ENCODE measurements around the gene NACC2. TPM values are rescaled to one million over a fixed set of nuclear protein-coding genes. Genes with fewer than 3 reads are reported as not detected.

The NACC2 gene
- total RNA-seq, 2 donors from 2014 or later = 24.5 to 55.2 TPM

DNA sequence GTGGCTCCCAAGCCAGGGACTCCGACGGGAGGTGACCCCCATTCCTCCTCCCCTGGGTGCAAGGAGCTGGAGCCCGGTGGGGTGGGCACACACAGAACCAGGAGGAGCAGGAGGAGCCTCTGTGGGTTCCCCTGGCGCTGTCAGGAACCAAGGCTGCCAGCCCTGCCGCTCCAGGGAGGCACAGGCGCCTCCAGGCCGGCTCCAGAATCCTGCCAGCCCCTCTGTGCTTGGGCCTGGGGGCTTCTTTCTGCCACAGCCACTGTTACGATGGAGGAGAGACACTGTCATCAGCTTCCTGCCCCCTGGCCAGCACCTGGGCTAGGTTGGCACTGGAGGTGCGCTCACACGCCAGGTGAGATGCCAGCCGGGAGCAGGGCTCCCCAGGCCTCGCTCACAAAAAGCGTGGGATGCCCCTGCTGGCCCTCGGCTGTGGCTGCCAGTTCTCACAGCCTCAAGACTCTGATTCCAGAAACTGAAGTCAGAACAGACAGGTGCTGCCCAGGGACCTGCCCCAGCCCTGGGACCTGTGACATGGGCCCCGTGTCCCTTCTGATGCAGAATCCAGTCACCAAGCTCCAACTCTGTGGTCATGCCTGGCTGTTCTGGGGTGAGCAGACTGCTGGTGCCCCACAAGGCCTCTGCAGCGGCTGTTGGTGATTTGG lies 96.5 kb downstream of the NACC2 start:
- intact Hi-C loops (cut with DNase I) = no loop called here
- no peak for TF ChIP-seq POLR2AphosphoS5 (IDR thresholded peaks at IDR 0.05)
- TF ChIP-seq, protein P1, sequence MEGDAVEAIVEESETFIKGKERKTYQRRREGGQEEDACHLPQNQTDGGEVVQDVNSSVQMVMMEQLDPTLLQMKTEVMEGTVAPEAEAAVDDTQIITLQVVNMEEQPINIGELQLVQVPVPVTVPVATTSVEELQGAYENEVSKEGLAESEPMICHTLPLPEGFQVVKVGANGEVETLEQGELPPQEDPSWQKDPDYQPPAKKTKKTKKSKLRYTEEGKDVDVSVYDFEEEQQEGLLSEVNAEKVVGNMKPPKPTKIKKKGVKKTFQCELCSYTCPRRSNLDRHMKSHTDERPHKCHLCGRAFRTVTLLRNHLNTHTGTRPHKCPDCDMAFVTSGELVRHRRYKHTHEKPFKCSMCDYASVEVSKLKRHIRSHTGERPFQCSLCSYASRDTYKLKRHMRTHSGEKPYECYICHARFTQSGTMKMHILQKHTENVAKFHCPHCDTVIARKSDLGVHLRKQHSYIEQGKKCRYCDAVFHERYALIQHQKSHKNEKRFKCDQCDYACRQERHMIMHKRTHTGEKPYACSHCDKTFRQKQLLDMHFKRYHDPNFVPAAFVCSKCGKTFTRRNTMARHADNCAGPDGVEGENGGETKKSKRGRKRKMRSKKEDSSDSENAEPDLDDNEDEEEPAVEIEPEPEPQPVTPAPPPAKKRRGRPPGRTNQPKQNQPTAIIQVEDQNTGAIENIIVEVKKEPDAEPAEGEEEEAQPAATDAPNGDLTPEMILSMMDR (IDR thresholded peaks at IDR 0.05) = no peak
- no peak for TF ChIP-seq POLR2A (IDR thresholded peaks at IDR 0.05)
- no peak overlapping the region for H3K4me3 ChIP-seq
- no peak for DNase-seq (ENCODE audit: low spot score)
- 85% methylated on average over 16 of the region's 16 CpGs for WGBS
- no peaks in the 10 kb centered on the region for H3K27me3 ChIP-seq (replicated peaks; ENCODE audit: insufficient read depth)
- H3K27ac ChIP-seq = no peak overlapping the region
- no peaks in the 10 kb centered on the region for H3K9me3 ChIP-seq
- H3K36me3 ChIP-seq = no peaks in the 10 kb centered on the region
- no peaks in the 10 kb centered on the region for H3K4me1 ChIP-seq (replicated peaks)

DNA sequence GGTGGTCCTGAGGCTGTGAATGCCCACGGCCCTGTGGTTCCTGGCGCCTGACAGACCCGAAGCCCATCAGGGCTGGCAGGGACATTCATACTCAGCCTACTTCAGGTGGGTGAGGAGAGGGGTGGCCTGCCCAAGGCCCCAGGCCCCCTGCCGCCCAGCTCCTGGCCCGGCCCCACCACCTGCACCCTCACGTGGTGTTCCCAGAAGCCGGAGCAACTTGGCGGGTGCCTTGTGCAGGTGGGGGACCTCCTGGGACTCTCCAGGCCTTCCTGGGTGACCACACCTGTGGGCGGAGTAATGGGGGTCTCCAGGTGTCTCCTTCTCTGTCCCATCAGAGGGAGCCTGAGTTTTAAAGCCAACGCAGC lies 97.1 kb downstream of the NACC2 start:
- Histone ChIP-seq H3K9me3 (no peaks in the 10 kb centered on the region), H3K4me3 (no peak overlapping the region), H3K27me3 (replicated peaks; ENCODE audit: insufficient read depth) (no peaks in the 10 kb centered on the region), H3K36me3 (no peaks in the 10 kb centered on the region), H3K4me1 (replicated peaks) (peaks cover 4% of the 10 kb centered on the region), H3K27ac (no peak overlapping the region)
- DNase-seq (ENCODE audit: low spot score) = no peak
- intact Hi-C loops (cut with DNase I) = no loop called here
- WGBS = 96% methylated on average over 9 of the region's 10 CpGs
- TF ChIP-seq, protein P1 (IDR thresholded peaks at IDR 0.05) = no peak
- no peak for TF ChIP-seq POLR2AphosphoS5 (IDR thresholded peaks at IDR 0.05)
- no peak for TF ChIP-seq POLR2A (IDR thresholded peaks at IDR 0.05)

DNA sequence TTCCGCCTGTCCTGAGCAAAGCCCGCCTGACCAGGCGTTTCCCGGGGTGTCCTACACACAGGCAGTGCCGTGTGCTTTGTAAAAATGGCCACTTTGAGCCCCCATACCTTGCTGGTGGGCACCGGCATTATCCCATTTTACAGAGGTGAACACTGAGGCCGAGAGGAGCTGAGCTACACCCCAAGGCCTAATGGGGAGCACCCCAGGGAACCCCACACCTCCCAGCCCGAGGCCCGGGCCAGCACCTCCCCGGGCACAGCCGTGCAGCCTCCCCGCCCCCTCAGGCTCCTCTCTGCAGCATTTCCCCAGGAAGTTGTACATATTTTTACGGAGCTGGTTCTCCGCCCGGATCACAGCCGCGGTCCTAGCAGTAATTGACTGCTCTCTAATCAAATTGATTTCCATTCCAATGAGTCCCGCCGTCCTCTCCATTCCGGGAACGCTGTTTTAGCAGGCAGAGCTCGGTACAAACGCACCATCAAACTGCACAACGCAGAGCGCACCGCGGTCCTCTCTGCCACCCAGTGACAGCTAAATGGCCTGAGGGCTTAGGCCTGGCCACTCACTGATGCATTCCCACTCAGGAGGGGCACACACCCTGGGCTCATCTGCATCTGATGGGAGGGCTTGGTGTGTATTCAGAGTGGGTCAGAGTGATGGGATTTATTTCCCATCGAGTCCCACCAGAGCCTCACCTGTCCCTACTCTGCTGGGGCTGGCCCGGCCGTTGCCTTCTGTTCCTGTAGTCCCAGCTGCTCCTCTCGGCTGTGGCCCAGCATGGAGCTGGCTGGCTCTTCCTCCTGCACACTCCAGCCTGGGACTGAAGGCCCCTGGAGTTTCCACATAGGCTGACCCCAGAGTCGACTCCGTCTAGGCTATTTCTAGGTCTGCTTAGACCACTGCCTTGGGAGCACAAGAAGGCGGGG lies 97.7 kb downstream of the NACC2 start:
- H3K27ac ChIP-seq = no peak overlapping the region
- intact Hi-C loops (cut with DNase I) = no loop called here
- H3K4me3 ChIP-seq = no peak overlapping the region
- no peaks in the 10 kb centered on the region for H3K27me3 ChIP-seq (replicated peaks; ENCODE audit: insufficient read depth)
- H3K9me3 ChIP-seq = no peaks in the 10 kb centered on the region
- TF ChIP-seq POLR2AphosphoS5 (IDR thresholded peaks at IDR 0.05) (no peak), POLR2A (IDR thresholded peaks at IDR 0.05) (no peak)
- TF ChIP-seq, protein P1 (IDR thresholded peaks at IDR 0.05) = no peak
- DNase-seq (ENCODE audit: low spot score) = no peak
- no peaks in the 10 kb centered on the region for H3K36me3 ChIP-seq
- peaks cover 9% of the 10 kb centered on the region for H3K4me1 ChIP-seq (replicated peaks)
- 80% methylated on average over 34 of the region's 34 CpGs for WGBS

GRCh38 chr9:135995816-135996215 lies 99.3 kb downstream of the NACC2 start:
- intact Hi-C loops (cut with DNase I) = no loop called here
- WGBS = 92% methylated on average over 17 of the region's 21 CpGs

More at GRCh38 chr9:135995816-135996215, 99.3 kb downstream of the NACC2 start:
- Histone ChIP-seq H3K36me3 (no peaks in the 10 kb centered on the region), H3K9me3 (no peaks in the 10 kb centered on the region), H3K4me3 (no peak overlapping the region), H3K27me3 (replicated peaks; ENCODE audit: insufficient read depth) (no peaks in the 10 kb centered on the region), H3K27ac (no peak overlapping the region), H3K4me1 (replicated peaks) (peaks cover 13% of the 10 kb centered on the region)
- no peak for TF ChIP-seq POLR2A (IDR thresholded peaks at IDR 0.05)
- TF ChIP-seq, protein P1 (IDR thresholded peaks at IDR 0.05) = no peak
- no peak for TF ChIP-seq POLR2AphosphoS5 (IDR thresholded peaks at IDR 0.05)
- DNase-seq (ENCODE audit: low spot score) = no peak

Data from prostate gland (tissue), 2 donors.